Spleen (tissue), 3 donors: ENCODE data around the gene ASPN.

Experiments used
- POLR2A ChIP-seq, 3 donors: fragments of 450-650 bp; IDR thresholded peaks; one replicate each; pipeline ENCODE4 v1.5.1; 2017; ENCODE audit warnings: antibody characterized with exemption in 3 of 3, mild to moderate bottlenecking in 1 of 3
- POLR2AphosphoS5 ChIP-seq, 3 donors: sonication (generic); formaldehyde crosslinking; IDR thresholded peaks; one replicate each; pipeline ENCODE4 v1.5.1; 2017; ENCODE audit warnings: antibody characterized with exemption in 3 of 3

GRCh38 chr9:92528522-92528849 lies 46.2 kb upstream of the ASPN start:
- TF ChIP-seq POLR2AphosphoS5 (IDR thresholded peaks at IDR 0.05), result no peak
- no peak for TF ChIP-seq POLR2A (IDR thresholded peaks at IDR 0.05)
